H1 (cell line): ENCODE results near the gene TLL1. TPM values are rescaled to one million over a fixed set of nuclear protein-coding genes. Genes with fewer than 3 reads are reported as not detected.

Experiments
- CTBP2 ChIP-seq: IDR thresholded peaks from 2 replicates; pipeline ENCODE4 v1.7.0; 2011; ENCODE audit warnings: borderline replicate concordance, mild to moderate bottlenecking, moderate library complexity, mixed read lengths, low read length; ENCODE audit not compliant: insufficient read depth, insufficient read length
- RNF2 ChIP-seq: fragments of 200-900, 300-1000 bp; sonication (generic); IDR thresholded peaks from 2 replicates; pipeline ENCODE4 v1.7.1; 2016; ENCODE audit warnings: borderline replicate concordance, low read depth, mild to moderate bottlenecking, antibody characterized with exemption, low read length; ENCODE audit not compliant: poor library complexity, severe bottlenecking; ENCODE audit errors: missing control alignments
- SIX5 ChIP-seq: IDR thresholded peaks from 2 replicates; pipeline ENCODE4 v1.6.1; 2011; ENCODE audit warnings: mild to moderate bottlenecking, low read depth, low read length
- USF2 ChIP-seq: IDR thresholded peaks from 2 replicates; pipeline ENCODE4 v1.6.1; 2011; ENCODE audit warnings: low read length, improper control_type of control experiment
- polyA plus RNA-seq, 7 experiments: library from polyadenylated mRNA; depleted of rRNA in 3 of 7; stranded (reverse) in 5 of 7; unstranded in 2 of 7; fragments of >200 nt in 5 of 7; fragments of 200-250 nt in 2 of 7; gene quantifications; 1 replicate in 5 of 7; 2 replicates in 1 of 7; 4 replicates in 1 of 7; pipeline versions ENCODE4 v1.2.1 to v1.2.3, GENCODE V29; 2011 to 2013; ENCODE audit warnings: missing spikeins in 2 of 7, mixed read lengths in 2 of 7
- total RNA-seq: library from RNA; stranded (reverse); fragmentation: NEBNext Ultra II Directional; extraction: Animal tissue kit (Norgen Biotek cat#: 25700); gene quantifications from 2 replicates; pipeline ENCODE4 v1.2.1, GENCODE V29; 2021
- TF ChIP-seq, protein P1 (sequence below): IDR thresholded peaks from 2 replicates; pipeline ENCODE4 v1.6.1; 2012; ENCODE audit warnings: inconsistent platforms
- TF ChIP-seq, protein P2 (sequence below): IDR thresholded peaks from 2 replicates; pipeline ENCODE4 v1.6.1; 2011; ENCODE audit warnings: low read depth, mild to moderate bottlenecking, low read length; ENCODE audit not compliant: insufficient read depth

Gene TLL1
- total and polyA plus RNA-seq, 2 of the 8 experiments (the other 6 are each of a cell fraction or from before 2014, with no cell fraction given): 0.18 to 1.1 TPM

DNA sequence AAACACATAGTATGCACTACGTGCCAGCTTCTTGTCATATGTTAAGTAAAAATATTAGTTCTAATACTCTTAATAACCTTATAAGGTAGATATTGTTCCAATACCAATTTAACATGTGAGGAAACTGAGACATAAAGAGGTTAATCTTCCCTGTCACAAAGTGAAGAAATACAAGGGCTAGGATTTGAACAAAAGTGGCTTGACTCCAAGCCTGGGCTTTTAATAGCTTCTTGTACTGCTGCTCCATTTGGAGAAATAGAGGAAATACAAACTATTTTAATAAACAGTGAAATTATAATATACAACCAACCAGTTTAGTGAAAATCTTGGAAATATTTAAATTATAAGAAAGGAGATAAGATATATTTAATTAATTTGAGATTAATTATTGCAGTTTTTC lies 33.2 kb downstream of the TLL1 start (continued):
- TF ChIP-seq RNF2 (no peak), USF2 (no peak), SIX5 (no peak), CTBP2 (no peak)
- TF ChIP-seq, protein P1, sequence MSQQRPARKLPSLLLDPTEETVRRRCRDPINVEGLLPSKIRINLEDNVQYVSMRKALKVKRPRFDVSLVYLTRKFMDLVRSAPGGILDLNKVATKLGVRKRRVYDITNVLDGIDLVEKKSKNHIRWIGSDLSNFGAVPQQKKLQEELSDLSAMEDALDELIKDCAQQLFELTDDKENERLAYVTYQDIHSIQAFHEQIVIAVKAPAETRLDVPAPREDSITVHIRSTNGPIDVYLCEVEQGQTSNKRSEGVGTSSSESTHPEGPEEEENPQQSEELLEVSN: no peak
- TF ChIP-seq, protein P2, sequence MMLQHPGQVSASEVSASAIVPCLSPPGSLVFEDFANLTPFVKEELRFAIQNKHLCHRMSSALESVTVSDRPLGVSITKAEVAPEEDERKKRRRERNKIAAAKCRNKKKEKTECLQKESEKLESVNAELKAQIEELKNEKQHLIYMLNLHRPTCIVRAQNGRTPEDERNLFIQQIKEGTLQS: no peak
